Erythroblast (primary cell): ENCODE measurements around the gene SIN3B.

Source experiments
- GATA1 ChIP-seq: IDR thresholded peaks from 2 replicates; pipeline ENCODE4 v1.6.1; 2011; ENCODE audit warnings: low read depth, mild to moderate bottlenecking, control low read depth, low read length, moderate library complexity
- POLR2A ChIP-seq: IDR thresholded peaks from 2 replicates; pipeline ENCODE4 v1.6.1; 2011; ENCODE audit warnings: mild to moderate bottlenecking, low read length

DNA sequence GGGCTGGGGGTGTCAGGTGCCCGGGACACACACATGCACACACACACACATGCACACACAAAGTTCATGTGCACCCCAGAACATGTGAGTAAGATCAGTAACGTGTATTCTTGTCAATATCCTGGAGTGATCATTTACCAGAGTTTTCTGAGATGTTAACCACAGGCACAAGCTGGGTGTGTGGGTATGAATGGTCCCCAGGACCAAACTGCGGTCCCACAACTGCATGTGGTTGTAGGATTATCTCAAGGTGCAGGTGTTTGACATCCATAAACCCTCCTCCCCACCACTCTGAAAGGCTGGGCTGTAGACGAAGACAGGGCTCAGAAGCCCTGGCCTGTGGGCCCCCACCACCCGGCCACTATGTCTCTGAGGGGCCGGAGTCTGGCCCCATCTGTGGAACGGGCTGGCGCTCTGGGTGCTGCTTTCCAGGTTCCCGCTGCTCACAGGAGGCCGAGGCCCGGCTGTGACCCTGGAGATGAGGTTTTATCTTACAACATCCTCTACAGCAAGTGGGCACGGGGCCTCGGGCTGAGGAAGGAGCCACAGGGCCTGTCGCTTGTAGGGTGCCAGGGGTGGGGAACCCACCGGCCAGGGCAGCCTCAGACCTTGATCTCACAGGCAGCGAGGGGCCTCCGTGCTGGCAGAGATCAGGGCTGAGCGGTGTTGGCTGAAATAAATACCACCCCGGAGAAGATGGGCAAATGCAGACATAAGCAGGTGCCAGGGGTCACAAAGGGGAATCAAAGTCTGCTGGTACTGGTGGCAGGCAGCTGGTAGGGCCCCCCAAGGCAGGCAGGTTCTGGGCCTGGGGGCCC is 63.9 kb downstream of the SIN3B start:
- TF ChIP-seq POLR2A (no peak), GATA1 (no peak)
